GM18867 (cell line): ENCODE measurements around the gene KCNE1.

Experiments
- ATAC-seq: cut with Tn5 transposase; IDR thresholded peaks from one replicate; pipeline ENCODE4 v1.9.1; 2021; ENCODE audit warnings: mild to moderate bottlenecking, moderate library complexity; ENCODE audit not compliant: unreplicated experiment

The KCNE1 gene

DNA sequence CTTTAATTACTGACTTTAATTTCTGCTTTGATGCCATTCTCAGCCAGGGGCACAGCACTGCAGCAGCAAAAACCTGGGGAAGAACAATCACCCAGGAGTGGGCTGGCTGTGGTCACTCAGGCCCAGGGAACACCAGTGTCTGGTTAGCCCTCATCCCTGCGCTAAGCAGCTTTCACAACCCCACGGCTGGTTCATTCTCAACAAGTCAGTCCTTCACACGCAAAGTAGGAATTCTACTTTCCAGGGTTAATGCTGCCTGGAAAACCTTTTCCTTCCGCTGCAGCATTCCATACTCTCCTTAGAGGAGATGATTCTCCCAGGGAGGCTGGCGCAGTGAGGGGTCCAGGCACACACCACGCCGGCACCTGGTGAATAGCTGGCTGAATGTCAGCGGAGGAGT, 24.3 kb upstream of the KCNE1 start:
- ATAC-seq: no peak

DNA sequence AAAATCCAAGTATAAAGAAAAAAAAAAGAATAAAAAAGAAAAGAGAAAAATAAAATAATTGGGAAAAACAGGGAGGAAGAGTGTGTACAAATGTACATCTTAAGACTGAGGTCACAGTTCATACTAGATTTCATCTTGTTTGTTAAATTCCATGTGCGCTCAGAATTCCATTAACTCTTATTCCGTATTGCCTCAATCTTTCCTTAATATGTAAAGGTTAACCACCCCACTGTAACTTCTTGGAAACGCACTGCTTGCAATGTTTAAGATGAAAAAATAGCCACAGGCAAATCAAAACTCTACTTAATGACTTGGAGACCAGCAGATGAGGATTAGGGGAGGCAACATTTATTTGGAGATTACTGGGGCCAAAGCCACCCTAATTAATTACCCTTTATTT, 23.9 kb upstream of the KCNE1 start:
- no peak for ATAC-seq

DNA sequence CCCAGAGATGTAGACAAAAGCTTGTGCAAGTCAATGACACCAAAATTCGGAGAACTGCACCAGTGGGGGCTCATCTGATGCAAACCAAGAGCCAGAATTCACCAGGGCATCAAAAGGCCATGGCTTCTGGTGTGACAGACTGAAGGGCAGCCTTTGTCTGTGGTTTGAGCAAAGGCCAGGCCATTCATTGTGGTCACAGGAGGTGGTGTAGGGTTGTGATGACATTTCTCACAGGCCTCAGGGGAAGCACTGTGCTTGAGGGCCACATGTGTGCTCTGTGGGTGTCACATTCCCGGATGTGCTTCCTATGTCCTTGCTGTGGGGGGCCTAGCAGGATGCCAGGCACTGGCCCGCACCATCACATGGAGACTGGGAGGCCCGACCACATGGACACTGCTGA, 22.5 kb upstream of the KCNE1 start:
- ATAC-seq: no peak

DNA sequence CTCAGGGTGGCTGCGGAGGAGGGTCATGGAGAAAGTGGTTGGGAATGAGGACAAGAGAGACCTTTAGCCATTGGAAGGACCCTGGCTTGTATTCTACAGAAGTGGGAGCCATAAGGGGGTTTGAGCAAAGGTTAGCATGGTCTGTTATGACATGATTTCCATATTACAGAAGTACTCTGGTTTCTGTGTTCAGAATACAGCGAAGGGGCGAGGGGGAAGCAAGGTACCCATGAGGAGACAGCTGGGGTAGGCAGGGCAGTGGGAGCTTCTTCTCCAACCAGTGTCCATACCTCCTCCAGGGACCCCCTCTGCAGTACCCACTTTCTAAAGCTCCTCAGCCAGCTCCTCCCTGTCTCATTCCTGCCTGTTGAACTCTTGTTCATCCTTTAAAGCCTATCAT, 21.9 kb upstream of the KCNE1 start:
- ATAC-seq: no peak

DNA sequence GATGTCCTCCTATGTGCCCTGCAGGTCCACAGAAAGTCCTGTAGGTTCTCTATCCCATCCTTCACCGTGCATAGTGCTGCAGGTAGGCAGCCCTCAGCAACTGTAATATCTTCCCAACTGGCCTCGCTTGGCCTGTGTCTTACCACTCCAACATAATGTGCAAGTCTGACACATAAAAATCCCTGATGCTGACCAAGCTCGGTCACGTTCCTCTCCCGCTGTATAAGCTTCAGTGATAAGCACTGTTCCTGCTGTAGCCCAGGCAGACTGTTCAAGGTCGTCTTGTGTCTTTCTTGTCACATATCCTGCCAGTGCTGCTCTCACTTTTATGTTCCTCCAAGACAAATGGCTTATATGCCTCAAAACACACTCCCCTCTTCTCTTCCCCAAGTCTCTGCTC, 19.4 kb upstream of the KCNE1 start:
- ATAC-seq: no peak

DNA sequence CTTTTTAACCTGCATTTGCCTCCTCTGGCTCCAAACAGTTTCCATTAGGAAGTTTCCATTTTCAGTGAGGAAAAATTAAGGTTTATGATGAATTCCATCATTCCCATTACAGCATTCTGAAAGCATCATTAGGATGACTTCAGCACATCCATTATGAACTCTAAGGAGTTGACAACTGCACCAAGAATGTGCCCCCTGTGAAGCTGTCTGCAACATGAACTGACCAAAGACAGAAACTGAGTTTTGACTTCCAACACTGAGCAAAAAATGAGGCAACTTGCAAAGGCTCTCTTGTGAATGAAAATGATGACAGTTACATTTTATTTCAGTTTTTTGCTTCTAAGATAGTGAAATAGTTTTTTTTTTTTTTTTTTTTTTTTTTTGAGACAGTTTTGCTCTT, 18.3 kb upstream of the KCNE1 start:
- ATAC-seq: no peak

DNA sequence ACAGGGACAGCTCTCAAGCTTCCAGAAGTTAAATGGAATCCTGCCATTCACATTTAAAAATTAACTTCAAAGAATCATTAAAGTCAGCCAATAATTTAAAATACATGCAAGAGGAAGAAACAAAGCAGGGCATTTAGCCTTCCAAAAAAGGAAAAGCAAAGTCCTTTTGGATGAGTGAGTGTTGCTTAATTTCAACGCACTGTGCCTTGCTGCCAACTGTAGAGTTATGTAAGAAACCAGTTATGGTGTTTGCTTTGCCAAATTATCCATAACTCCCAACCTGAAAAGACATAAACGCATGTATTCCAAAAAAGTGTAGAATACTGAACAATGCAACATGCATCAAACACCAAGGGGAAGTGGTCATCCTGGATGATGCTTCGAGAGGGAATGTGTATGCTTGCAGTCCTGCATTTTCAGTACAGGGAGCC, 16.1 kb upstream of the KCNE1 start:
- no peak for ATAC-seq

DNA sequence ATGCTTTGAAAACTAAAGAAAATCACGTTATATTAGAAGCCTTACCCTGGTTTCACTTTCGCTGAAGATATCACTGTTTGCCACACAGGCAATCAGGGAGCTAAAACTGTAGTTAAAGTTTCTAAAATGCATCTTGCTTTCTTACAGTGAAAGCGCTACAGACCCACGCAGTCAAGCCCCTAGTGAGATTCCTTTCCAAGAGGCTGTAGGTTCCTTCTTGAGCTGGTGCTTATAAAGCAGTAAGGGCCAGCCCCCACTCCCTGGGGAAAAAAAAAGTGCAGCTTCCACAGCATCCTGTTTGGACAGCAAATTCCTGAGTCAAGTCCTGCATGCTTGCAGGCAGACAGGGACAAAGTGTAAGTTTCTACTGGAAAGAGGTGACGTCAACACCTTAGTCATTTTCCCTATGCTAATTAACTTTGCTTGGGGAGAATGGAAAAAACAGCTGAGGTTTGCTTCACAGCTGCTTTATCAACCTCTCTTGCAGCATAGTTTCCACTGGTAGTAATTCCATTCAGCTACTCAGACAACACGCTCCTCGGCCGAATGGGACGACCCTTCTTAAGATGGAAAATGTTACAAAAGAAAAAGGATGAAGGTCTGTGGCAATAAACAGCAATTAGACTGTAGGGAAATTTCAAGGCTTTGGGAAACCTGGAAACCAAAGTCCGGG, 14.7 kb upstream of the KCNE1 start:
- peak; percentile 71 for ATAC-seq

DNA sequence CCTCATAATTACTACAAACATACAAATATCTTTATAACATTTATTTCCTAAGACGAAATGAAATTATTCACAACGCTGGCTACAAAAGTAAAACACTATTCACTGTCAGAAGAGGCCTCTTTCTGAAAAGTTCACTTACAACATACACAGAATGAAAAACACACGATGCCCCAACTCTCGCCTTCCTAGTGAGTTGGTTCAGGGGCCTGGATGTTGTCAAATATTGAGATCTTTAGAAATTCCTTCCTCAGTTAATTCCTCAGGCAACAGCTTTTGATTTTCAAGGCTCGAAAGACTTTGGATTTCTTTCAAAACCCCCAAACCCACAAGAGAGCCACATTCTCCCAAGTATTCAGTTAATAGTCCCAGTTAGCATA, 14.2 kb upstream of the KCNE1 start:
- ATAC-seq: no peak

DNA sequence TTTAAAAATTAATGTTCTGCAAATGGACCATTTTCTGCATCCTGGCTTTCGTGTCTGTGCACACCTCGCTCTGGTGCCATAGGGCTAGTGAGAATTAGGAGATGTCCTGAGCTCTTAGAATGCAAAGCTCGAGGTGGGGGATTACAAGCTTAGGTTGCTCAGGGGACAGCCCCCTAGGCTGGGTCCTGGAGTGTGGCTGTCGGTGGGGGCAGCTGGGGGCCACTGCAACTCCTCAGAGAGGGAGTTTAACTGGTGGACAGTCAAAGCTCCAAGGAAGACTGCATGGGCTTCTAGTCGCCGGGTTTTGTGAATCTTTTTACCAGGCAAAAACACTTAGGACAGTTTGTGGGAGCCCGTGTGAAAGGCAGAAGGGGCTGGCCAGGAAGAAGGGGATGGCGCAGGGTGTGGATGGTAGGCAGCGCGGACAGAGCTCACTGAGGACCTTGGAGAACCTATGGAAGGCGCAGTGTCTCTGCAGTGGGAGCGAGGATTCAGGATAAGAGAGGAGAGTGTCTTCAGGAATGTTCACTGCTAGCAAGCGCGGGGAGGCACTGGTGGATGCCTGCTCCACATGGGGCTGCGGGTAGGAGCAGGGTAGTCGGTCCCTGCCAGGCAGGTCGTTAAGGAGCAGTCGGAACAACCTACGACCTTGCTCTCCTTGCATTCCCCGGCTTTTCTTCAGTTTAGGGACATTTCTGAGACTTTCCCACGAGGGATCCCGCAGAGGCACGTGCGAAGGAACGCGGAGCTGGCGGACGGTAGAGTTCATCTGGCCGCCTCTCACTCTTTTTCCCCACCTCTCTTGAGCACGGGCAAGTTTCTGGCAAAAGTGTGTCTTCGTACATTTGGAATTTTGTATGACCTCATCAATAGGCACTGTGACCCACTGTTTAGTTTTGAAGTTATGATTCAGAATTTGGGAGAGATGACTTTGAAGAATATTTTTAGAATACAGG, 12.9 kb upstream of the KCNE1 start:
- no peak for ATAC-seq

DNA sequence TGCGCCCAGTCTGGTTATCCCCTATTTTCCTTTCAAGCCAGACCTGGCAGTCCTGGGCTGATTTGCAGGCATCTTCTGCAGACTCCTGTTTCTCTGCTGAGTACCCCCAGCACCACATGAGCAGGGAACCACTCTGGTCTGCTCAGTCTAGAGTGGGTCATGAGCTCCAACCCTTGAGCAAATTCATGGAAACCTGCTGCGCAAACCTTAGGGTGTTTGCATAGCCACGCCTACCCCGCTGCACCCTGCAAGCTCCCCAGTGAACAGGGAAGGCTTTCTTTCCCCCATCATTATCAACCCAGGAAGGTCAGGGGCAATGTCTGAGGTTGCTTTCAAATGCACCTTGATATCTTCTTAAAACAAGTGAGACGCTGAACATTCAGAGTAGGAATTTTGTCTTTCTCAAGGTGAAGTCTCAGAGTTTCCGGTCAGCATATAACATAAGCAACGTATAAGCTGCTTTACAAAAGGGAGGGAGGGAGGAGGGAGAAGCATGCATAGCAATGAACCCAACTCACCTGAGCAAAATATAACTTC, 11.1 kb upstream of the KCNE1 start:
- no peak for ATAC-seq

DNA sequence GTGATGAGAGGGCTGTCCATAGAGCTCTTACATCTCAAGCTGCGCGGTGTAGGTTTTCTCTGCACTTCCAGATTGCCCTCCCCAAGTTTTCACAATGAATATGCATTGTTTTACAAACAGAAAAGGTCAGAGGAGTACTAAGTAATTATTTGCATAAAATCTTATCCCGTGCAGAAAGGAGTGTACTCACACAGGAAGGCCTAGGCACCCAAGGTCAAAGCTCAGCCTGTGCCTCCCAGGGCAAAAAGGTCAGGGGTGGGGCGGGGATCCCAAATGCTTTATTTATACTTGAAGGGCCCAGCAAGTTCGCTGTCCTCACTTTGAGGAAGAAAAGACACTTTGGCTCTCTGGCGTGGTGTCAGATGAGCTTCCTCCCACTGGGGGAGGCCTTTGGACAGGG, 10.3 kb upstream of the KCNE1 start:
- no peak for ATAC-seq

DNA sequence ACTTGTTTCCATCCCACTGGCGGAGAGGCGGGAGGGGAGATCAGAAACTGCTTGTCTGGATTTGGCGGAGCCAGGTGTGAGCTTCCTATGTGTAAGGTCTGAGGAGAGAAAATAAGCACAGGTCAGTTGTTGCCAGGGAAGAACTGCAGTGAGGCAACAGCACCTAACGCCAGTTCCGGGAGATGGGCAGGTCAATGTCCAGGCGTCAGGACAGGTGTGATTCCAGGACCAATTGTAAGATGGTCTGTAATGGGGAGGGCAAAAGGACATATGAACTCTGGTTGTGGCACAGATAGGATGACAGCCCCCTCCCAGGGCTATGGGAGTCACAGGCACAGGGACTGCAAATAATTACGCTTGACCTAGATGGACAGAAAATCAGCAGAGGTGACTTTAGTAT, 9.6 kb upstream of the KCNE1 start:
- ATAC-seq: no peak

DNA sequence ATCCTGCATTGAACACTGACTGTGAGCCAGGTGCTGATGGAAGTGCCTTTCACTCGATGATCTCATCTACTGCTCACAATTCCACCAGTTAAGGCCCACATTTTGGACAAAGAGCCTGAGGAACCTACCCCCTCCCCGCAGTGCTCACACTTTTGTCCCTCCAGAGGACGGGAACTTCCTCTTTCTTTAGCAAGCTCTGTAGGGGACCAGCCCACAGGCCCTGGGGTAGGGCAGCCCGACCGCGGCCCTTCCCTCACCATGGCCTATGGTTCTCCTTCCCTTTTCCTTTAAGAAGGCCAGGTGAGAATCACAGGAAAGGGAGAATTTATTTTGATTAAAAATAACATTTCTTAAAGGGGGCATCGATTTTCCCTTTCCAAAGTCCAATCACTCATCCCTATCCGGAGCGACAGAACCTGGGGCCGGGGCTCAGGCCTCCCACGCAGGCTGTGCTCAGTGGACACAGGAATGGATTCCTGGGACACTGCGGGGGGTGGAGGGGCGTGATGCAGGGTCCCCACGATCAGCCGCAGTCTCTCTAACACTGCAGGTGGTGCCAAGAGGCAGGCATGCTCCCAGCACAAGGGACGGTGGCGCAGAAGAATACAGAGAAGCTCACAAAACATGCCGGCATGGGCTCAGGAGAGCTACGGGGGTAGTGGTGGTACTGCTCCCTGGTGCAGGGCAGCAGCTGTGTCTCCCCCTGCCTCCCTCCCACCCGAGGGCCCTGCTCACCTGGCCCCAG, 8.9 kb upstream of the KCNE1 start:
- no peak for ATAC-seq

DNA sequence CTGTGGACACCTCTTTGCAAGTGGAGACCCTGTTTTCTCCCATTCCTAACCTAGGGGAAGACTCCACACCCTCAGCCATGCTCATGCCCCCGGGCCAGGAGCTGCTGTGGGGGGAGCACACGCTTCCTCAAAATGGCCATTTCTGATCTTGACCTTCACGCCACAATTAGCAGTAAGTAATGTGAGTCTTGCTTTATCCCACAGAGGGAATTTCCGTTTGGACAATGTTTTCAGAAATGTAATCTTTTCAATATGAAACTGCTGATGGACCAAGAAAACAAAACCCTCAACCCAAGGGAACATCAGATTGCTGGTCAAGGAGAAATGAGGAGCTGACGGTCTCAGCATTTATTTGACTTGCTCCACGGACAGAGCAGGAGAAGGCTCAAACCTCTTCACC, 8.3 kb upstream of the KCNE1 start:
- no peak for ATAC-seq

DNA sequence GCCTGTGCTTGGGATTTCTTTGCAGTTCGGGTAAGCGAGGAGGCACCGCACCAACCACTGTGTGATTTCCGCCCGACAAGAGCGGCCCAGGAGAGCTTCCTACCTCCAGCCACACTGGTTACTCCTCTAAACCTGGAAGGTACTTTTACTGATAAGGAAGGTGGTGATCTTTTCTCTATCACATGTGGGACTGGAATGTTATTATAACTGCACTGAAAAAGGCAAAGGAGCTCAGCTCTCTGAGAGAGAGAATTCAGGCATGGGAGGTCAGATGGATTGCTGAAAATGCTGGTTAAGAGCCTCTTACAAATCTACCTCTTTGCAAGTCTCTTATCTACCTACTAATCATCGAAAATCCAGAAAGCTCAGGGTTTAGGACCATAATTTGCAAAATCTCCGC, 7.7 kb upstream of the KCNE1 start:
- ATAC-seq: no peak

DNA sequence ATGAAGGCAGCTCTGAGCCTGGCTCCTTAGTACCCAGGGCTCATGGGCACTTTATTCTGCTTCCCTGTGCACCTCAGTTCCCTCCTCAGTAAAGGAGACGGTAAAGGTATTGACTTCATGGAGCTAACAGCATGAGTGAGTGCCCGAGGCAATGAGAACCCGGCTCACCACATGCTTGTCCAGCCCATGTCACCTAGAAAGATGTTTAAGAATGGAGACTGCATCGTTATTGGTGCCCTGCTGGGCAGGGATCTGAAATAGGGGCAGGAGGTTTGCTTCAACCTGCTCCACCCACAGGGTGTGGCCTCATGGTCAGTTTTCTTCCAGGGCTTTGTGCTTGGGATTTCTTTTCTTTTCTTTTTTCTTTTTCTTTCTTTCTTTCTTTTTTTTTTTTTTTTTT, 7.0 kb upstream of the KCNE1 start:
- no peak for ATAC-seq

DNA sequence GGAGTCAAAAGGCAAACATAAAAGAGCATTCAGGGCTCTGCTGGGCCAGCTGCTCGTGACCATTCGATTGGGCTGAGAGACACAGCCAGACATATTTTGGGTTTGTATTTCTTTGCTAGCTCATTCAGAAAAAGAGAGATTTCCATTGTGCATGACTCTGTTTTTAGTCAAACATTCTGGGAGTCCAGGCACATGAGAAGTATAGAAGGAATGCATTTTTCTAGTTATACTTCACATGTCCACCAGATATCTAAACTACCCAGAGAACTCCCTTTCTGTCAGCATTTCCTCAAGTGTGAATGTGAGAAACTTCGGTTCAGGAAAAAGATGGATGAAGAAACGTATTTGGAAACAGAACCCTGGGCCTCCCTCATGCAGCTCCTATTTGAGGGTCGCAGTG, 6.3 kb upstream of the KCNE1 start:
- no peak for ATAC-seq

DNA sequence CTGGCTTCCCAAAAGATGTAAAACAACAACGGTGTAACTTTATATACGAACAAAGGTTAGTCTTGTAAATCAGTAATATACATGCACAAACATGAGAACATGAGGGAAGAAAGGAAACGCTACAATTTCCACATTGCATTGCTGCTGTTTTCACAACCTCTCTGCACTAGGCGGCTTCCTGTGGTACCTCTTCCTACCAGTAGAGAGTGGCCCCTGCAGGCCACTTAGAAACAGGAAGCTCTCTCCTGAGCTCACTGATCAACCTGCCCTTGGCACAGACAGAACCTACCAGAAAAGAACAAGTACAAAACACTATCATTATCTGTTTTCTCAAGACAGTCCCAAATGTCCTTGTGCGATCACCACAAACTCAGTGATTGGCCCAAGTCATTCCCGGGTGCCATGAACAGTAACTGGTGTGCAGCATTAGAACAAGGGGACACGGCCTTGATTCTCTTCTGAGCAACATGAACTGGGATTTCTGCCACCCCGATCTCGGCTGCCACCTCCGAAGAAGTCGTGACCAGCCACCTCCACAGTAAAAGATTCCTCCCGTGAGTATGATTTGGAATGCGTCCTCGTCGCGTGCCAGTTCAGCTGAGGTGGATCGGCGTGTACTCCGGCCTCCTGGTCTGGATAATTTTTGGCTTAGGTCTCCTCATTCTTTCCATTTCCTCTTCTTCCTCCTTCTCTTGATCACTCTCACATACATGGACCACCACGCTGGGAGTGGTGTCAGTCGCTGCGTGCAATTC, 5.7 kb upstream of the KCNE1 start:
- no peak for ATAC-seq

DNA sequence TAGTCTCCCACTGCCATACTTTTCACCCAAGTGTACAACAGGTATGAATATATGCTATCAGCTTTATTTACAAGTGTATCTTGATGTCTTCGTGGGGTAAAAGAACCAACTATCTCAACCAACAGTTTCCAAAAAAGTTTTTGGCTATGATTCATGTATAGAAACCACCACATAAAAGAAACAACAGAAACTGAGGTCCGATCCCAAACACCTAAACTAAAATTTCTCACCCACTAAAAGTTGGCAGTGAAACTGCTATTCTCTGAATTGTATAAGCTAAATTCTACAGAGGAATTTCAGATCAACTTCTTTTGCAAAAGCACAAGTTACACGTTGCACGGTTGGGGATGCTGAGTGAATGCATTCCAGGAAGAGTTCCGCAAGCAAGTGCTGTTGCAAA, 5.0 kb upstream of the KCNE1 start:
- no peak for ATAC-seq
